T-helper 2 cell treated with Interferon-gamma antibody and Interleukin-4, amounts not matched to agents 100 ng/mL and 5 ng/mL, for 36 hours (primary cell): Measurements from ENCODE around the gene ATP6V0A4. TPM values are rescaled to one million over a fixed set of nuclear protein-coding genes. Genes with fewer than 3 reads are reported as not detected.

Experiments used
- intact Hi-C: fragments of 100-400 bp; cut with micrococcal nuclease; formaldehyde crosslinking; loops from one replicate; pipeline ENCODE4 v1.15.1; 2023
- total RNA-seq: library from RNA; stranded (reverse); gene quantifications from 2 replicates; pipeline ENCODE4 v1.2.3, GENCODE V29; 2022

ATP6V0A4 gene
- not detected in 2 replicates for total RNA-seq

DNA sequence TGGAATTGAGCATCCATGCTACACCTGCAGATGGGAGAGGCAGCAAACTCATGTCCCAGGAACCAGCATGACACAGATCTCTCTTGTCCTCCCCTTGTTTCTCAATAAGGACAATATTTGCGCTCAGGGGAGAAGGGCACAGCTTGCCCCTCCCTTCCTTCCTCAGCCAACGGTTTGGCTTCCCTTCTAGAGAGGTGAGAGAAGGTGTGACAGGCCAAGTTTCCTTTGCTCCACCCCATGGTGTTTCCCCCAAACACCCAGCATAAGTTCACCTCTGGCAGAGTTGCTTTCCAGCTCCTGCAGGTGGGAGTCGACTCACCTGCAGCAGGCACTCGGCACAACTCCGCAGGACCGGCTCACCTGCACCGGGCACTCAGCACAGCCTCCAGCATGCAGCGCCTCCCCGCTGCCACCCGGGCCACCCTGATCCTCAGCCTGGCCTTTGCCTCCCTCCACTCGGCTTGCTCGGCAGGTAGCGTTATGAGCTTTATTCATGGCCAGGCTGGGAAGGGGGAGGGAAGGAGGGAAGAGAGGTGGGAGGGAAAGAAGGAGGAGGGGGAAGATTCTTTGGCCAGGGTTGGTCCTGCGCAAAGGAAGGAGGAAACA is at the start of gene ATP6V0A4, which contains the start of gene TMEM213:
Gene ATP6V0A4, minus strand, starts transcription at position 482 of the 606 bp plus-strand sequence. CDS start 26,949 bp downstream, outside the sequence.
Gene TMEM213, plus strand, starts transcription at position 280 of the 606 bp plus-strand sequence. Its CDS starts 111 bp downstream, at position 391.
- intact Hi-C loops: no loop called here

- intact Hi-C loops: no loop called here
These were observed 47.7 kb upstream of the ATP6V0A4 start for GRCh38 chr7:138845711-138846110.

- intact Hi-C loops: no loop called here
These were observed 45.9 kb upstream of the ATP6V0A4 start for GRCh38 chr7:138843632-138844580.

DNA sequence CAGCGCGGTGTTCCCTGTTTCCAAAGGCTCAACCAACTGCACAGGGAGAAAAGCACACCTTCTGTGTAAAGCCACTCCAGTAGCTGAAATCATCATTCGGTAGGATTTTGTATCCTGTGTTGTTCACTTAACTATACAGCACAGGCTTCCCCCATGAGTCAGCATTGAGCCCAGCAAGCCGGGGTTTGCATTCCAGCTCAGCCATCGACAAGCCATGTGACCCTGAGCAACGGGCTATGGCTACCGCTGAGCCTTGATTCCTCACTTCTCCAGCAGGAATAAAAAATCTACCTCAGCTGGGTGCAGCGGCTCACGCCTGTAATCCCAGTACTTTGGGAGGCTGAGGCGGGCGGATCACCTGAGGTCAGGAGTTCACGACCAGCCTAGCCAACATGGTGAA is 44.1 kb upstream of the ATP6V0A4 start:
- intact Hi-C loops: no loop called here

DNA sequence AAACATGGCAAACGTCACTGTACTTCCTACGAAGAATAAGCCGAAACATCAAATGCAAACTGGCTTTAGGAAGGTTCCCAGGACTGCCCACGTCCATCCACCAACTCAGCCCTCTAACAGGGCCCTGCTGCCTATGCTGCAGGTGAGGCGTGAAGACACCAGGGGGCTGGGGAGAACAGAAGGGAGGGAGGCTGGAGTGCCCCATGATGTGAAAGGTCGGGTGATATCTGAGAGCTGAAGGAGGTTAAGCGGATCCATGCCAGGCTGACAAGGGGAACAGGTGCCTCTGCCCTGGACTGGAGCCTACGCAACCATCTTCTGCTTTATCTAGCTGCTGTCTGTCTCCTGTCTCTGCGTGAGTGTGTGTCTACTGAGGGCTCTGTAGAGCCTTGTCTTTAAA is 40.2 kb upstream of the ATP6V0A4 start:
- intact Hi-C loops: no loop called here

GRCh38 chr7:138837627-138838026 is 39.6 kb upstream of the ATP6V0A4 start:
- intact Hi-C loops: no loop called here

DNA sequence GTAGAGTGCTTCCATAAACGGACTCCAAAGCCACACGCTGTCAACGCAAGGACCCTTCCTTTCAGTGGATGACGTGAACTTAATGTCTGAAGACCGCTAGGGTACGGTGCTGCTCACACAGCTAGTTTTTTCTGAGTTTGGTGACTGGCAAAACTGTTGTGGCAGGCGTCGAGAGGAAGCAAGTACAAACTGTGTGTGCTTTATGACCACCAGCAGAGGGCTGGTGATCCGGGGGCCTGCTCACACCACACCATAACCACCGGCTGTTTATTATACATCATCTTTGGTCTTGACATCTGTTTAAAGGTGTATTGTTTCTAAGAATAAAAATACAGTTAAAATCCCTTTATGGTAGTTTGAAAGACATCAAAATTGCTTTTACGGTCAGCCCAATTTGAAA is 37.1 kb upstream of the ATP6V0A4 start:
- intact Hi-C loops: no loop called here

DNA sequence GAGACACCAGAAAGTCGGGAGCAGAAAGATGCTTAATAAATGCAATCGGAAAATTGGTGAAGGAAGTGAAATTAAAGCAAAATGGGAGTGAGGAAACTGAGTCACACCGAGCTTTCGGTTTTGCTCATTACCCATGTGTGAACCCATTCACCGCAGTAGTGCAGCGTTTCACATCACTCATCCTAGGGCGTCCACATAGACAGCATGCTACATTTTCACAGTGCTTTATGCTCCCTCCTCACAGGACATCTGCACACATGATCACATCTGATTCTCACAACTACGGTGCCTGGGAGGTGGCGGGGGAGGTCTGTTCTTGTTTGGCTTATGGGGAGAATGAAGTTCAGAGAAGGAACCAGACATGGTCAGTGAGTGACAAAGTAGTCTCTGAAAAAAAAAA is 36.6 kb upstream of the ATP6V0A4 start:
- intact Hi-C loops: no loop called here

GRCh38 chr7:138833596-138833995 is 35.6 kb upstream of the ATP6V0A4 start:
- intact Hi-C loops: no loop called here

DNA sequence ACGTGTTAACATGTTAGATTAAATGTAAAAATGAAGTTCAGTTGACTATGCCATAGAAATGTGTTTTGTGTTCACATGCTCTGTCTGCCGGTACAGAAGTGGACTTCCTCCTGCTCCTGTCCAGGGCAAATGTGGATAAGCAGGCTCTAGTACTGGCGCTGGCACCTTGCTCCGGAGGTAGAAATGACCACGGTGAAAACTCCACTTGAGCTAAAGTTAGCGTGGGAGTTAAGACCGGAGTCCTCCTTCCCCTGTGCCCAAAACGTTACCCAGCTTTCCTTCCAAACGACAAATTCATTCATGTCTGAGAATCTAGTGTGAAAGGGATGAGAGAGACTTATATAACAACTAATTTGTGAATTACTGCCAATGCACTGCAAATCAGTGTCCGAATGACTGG is 35.0 kb upstream of the ATP6V0A4 start:
- intact Hi-C loops: no loop called here

DNA sequence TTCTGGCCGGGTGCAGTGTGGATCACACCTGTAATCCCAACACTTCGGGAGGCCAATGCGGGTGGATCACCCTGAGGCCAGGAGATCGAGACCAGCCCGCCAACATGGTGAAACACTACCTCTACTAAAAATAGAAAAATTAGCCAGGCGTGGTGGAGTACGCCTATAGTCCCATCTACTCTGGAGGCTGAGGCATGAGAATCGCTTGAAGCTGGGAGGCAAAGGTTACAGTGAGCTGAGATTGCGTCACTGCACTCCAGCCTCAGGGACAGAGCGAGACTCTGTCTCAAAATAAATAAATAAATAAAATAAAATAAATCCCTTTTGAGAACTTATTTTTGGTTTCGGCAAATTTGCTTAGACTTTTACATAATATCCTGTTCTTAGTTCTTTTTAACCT is 31.3 kb upstream of the ATP6V0A4 start:
- intact Hi-C loops: no loop called here

GRCh38 chr7:138828302-138828701 is 30.3 kb upstream of the ATP6V0A4 start:
- intact Hi-C loops: no loop called here

DNA sequence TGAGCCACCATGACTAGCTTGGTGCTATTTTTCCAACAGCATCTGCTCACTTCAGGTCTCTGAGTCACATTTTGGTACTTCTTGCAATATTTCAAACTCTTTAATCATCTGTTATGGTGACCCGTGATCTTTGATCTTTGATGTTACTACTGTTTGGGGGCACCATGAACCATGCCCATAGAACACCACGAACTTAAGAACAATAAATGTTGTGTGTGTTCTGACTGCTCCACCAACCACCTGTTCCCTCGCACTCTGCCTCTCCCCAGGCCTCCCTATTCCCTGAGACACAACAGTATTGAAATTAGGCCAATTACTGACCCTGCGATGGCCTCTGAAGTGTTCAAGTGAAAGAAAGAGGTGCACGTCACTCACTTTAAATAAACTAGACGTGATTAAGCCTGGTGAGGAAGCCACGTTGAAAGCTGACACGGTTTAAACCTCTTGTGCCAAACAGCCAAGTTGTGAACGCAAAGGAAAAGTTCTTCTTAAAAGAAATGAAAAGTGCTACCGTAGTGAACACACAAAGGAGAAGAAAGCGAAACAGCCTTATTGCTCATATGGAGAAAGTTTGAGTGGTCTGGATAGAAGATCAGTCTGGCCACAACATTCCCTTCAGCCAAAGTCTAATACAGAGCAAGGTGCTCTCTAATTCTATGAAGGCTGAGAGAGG is 27.2 kb upstream of the ATP6V0A4 start:
- intact Hi-C loops: no loop called here

DNA sequence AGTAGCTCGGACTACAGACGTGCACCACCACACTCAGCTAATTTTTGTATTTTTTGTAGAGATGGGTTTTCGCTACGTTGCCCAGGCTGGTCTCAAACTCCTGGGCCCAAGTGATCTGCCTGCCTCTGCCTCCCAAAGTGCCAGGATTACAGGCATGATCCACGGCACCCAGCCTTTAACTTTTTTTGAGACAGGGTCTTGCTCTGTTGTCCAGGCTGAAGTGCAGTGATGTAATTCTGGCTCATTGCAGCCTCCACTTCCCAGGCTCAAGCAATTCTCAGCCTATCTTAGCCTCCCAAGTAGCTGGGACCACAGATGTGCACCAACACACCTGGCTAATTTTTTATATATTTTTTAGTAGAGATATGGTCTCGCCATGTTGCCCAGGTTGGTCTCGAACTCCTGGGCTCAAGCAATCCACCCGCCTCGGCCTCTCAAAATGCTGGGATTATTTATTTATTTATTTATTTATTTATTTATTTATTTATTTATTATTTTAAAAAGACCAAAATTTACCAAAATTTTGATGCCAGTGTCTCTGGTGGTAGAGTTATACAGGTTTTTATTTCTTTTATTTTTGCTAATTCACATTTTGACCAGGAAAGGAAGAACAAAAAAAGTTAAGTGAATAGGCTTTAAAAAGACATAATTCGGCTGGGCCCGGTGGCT is 25.0 kb upstream of the ATP6V0A4 start:
- intact Hi-C loops: no loop called here

DNA sequence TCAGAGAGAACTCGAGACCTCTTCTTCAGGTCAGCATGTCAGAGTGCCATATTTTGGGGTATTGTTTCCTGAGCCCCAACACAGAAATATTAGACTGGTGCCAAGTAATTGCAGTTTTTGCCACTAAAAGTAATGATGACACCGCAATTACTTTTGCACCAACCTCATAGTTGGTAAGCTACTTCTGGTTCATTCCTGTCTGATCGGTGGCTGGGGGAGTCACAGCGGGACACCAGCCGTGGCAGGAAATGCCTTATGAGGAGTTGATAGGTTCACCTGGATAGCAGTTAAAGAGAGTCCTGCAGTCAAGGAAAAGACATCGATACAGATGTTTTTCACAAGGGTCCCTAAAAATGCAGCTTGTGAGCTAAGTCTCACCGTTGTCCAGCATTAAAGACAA is 23.9 kb upstream of the ATP6V0A4 start:
- intact Hi-C loops: no loop called here

DNA sequence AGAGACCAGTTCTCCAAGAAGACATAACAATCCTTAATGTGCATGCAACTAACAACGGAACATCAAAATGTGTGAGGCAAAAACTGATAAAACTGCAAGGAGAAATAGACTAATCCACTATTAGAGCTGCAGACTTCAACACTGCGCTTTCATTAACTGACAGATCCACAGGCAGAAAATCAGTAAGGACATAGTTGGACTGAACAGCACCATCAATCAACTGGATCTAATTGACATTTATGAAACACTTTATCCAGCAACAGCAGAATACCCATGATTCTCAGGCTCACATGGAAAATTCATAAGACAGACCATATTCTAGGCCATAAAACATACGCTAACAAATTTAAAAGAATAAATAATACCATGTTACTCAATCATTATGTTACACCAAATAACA is 21.6 kb upstream of the ATP6V0A4 start:
- intact Hi-C loops: no loop called here

DNA sequence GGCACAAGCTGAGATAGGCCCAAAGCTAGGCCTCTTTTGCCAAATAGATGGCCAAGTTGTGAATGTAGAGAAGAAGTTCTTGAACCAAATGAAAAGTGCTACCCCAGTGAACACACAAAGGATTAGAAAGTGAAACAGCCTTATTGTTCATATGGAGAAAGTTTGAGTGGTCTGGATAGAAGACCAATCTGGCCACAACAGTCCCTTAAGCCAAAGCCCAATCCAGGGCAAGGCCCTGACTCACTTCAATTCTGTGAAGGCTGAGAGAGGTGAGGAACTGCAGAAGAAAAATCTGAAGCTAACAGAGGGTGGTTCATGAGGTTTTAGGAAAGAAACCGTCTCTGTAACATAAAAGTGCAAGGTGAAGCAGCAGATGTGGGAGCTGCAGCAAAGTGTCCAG is 18.7 kb upstream of the ATP6V0A4 start:
- intact Hi-C loops: no loop called here

DNA sequence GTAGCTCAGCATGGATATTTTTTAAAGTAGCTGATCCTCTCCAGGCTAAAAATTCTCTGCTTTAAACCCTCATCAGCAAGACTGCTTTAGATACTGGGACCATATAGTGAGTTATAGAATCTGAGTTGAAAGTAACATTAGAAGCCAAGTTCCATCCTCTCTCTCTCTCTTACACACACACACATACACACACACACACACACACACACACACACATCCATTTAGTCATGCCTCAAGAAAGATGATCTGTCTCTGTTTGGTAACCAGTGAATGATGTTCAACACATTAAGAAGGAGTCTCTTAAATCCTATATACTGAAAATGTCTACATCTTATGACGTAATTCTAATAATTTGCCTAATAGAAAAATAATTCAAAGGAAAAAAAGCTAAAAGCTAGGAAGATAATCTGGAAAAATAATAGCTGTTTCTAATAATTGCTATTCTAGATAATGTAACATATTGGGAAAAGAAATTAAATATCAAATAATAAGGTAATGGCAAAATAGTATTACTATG is 16.9 kb upstream of the ATP6V0A4 start:
- intact Hi-C loops: loop anchor here (5.0 kb wide), 1 partner anchor 63 kb away; no protein-coding TSS in a partner anchor

DNA sequence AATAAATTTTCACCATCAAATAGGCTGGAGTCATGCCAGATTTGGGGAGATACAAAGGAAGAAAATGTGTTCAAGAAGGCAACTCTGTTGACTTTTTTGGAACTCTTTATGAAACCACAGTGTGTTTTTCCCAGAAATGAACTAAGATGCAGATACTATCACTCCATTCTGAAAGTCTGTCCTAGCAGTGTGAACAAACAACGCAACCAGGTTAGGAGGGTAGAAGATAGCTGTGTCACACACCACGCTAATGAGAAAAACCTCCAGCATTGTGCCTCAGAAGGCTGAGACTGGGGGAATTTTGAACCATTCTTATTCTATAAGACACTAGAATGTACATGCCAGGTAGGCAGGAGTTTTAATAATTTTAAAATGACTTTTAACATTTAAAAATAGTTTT is 15.9 kb upstream of the ATP6V0A4 start:
- intact Hi-C loops: loop anchor here (5.0 kb wide), 1 partner anchor 62 kb away; no protein-coding TSS in a partner anchor

DNA sequence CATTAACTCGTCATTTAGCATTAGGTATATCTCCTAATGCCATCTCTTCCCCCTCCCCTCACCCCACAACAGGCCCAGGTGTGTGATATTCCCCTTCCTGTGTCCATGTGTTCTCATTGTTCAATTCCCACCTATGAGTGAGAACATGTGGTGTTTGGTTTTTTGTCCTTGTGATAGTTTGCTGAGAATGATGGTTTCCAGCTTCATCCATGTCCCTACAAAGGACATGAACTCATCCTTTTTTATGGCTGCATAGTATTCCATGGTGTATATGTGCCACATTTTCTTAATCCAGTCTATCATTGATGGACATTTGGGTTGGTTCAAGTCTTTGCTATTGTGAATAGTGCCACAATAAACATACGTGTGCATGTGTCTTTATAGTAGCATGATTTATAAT is 13.3 kb upstream of the ATP6V0A4 start:
- intact Hi-C loops: loop anchor here (5.0 kb wide), 1 partner anchor 59 kb away; no protein-coding TSS in a partner anchor

GRCh38 chr7:138809346-138809745 is 11.3 kb upstream of the ATP6V0A4 start:
- intact Hi-C loops: no loop called here
